HL-60/S4 treated with retinoic acid at 250 ng/mL for 4 days and 3 days (cell line): ENCODE results near the gene PHLDB3.

Source experiments
- in situ Hi-C: fragments of 300-500 bp; cut with MboI; formaldehyde crosslinking; loops from 2 replicates; pipeline ENCODE4 v1.7.0; 2022; ENCODE audit warnings: low sequenced_read_pairs

Gene PHLDB3

DNA sequence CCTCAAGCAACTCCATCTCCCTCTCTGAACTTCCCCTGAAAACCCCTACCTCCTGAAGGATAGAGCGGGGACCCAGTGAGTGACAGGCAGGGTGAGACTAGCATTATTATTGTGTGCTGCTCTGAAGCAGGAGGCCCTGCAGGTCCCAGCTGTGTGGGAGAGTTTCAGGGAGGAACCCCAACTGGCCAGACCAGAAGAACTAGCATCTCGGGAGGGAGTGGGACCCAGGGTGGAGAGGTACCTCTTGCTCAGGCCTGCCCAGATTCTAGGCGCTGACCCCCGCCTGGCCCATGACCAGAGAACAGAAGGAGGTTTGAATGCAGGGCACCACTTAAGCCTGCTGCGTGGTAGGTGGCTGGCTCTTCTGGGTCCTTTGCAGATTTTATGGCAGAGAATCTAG lies 33.5 kb downstream of the PHLDB3 start:
- in situ Hi-C loops: no loop called here

DNA sequence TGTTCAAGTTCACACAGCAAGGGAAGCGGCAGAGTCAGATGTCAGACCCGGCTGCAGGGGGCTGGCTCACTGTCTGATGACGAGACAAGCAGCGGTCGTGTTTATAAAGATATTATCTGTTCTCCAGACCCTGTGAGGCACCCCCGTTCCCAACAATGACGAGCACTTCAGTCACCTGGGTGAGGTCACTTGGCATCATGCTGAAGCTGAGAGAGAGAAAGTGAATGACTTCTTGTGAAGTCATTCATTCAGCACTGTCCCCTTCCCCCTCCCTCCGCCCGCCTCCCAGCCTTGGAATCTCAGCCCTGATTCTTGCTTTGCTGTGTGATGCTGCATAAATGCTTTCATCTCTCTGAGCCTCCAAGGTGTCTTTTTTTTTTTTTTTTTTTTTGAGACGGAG lies 34.3 kb downstream of the PHLDB3 start:
- in situ Hi-C loops: no loop called here

DNA sequence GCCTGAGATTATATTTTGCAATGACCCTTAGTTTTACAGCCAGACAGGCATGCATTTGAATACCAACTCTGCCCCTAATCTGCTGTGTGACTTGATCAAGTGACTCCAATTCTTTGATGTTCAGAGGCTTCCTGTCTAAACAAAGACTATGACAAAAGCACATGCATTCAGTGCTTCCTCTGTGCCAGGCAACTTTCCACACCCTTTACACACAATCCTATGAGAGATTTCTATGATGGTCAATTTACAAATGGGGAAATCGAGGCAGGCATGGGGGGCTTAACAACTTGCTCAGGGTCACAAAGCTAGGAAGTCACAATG lies 35.4 kb downstream of the PHLDB3 start:
- in situ Hi-C loops: no loop called here

DNA sequence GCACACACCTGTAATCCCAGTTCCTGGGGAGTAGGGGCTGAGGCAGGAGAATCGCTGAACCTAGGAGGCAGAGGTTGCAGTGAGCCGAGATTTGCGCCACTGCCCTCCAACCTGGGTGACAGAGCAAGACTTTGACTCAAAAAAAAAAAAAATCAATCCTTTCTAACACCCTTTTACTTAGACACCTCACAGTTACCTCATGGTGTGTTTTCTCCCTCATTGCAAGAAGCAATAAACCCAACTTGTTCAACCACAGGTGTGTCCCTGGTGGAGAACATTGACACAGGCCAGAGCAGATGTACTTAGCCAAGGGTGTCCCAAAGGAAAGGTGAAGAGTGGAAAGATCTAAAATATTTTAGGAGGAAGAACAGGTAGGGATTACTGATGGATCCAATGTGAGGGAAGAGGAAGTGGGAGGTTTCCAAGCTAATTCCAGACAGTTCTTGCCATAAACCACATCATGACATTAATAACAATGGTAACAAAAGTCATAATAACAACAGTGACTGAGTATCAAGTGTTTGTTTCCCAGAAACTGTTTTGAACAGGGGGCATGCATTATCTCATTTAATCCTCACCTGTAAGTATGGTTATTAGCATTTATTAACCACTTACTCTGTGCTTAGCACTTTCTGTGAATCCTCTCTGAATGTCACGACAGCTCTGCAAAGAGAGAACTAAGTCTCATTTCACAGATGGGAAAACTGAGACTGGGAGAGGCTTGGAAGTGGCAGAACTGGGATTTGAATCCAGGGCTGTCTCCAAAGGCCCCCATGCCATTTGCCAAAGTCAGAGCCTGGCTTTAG lies 36.0 kb downstream of the PHLDB3 start:
- in situ Hi-C loops: no loop called here

DNA sequence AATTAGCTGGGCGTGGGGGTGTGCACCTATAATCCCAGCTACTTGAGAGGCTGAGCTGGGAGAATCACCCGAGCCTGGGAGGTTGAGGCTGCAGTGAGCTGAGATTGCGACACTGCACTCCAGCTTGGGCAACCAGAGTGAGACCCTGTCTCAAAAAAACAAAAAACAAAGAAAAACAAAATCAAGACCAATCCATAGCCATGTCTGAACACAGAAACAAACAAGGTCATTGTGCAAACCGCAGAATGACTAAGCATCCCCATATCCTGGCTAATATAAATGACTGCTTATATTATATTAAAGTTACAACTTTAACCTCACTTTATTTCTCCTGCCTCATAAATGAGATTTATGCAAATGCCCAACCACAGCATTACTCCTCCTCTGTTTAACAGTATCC lies 36.8 kb downstream of the PHLDB3 start:
- in situ Hi-C loops: no loop called here

DNA sequence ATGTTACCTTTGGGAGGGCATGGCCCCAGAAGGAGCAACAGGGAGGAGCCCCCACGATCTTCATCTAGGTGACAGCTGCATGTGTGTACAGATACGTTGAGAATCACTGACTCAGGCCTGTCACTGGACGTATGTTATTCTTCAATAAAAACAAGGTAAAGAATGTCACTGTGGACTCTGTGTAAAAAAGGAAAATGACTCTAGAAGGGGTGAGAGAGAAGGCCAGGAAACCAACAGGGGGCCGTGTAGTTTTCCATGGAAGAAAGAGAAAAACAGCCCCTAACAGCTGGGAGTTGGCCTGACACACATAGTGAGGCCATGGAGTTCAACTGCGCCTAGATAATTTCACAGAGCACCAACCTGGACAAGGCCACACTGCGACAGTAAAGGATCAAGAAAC lies 37.3 kb downstream of the PHLDB3 start:
- in situ Hi-C loops: no loop called here

DNA sequence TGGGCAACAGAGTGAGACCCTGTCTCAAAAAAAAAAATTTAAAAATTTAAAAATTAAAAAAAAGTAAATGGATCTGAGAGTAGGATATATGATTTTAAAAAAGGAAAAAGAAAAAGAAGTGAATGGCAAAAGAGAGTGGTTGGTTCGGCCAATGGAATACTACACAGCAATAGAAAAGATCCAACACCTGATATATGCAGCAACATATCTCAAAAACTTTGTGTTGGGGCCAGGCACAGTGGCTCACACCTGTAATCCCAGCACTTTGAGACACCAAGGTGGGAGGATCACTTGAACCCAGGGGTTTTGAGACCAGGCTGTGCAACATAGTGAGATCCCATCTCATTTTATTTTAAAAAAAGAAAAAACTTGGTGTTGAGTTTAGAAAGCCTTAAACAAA lies 37.8 kb downstream of the PHLDB3 start:
- in situ Hi-C loops: no loop called here

DNA sequence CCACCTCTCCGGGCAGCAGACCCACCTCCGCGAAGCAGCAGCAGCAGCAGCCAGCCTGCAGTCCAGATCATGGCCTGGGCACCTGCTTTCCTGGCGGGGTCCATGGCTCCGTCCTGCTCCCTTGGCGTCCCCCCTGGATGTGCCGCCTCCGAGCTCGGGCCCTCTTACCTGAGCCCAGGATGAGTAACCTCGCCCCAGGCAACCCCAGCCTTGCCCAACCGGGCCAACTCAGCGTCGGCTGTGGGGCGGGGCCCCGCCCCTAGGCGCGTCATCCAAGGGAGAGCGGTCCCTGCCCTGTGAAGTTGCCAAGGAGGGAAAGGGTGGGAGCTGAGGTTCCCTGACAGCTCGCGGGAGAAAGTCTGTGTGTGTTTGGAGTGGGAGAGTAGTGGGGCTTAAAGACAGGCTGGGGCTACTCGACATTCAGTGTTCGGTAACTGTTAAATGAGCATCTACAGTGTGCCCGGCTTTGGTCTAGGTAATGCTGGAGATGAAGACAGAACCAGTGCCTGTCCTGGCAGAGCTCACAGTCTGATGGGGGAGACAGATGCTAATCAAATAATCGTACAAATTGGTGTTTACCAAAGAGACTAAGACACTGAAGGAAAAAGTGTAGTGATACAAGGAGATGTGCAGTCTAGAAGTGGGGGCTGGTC lies 39.0 kb downstream of the PHLDB3 start, which contains the start of gene LYPD3:
LYPD3 (minus strand) TSS at position 141 of the 653 bp plus-strand sequence; CDS start at position 104, 37 bp downstream.
- in situ Hi-C loops: no loop called here

DNA sequence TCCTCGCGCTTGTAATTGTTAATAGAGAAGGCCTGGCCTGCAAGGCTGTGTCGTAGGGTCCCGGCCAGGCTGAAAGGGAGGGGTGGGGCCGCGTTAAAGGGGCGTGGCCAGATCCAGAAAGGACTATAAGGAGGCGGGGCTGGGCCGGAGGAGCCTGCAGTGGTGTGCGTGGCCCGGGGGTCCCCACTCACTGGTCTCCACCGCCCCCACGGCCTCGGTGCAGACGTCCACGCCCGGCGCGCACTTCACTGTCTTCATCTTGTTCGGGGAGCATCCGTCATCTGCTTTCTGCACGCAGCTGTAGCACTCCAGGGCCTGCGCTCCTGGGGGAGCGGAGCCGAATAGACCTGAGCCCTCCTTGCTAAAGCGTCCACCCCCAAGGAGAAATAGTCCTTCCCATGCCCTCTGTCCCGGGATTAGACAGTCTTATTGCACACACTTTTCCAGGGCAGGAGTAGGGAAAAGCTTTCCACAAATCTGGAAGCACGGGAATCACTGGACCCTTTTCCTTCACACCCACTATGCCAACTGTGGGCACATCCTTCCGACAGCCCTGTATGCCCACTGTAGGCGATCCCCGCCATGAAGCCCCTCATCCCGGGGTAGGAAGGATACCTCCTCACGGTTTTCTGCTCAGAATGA lies 40.3 kb downstream of the PHLDB3 start:
- in situ Hi-C loops: no loop called here

DNA sequence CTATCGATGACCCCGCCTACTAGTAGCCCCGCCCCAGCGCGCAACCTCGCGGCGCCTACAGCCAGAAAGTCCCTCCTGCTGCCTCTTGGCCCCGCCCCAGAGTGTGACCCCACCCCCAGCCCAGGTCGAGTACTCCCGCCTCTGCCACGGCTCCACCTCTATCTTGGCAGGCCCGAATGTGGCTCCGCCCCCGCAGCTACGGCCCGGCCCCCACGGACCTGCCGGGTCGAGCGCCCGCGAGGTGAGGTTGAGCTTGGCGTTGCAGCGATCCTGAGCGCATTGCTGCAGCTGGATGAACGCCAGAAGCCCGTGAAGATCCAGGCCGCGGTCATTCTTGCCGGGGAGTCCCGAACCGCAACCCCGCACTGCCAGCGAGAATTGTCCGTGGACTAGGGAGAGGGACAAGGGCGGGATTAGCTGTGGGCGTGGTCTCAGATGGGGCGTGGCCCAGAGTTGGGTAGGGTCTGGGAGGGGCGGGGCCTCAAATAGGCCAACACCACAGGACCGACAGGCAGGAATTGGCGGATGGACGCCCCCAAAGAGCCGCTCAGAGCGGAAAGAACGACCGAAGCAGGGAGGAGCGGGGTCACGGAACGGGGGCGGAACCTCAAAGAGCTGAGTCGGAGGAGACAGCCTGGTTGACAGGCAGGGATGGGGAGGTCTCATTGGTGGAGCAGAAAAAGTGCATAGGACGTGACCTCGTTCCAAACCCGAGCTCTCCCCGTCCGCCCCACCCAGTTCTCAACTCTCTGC lies 41.0 kb downstream of the PHLDB3 start:
- in situ Hi-C loops: no loop called here

DNA sequence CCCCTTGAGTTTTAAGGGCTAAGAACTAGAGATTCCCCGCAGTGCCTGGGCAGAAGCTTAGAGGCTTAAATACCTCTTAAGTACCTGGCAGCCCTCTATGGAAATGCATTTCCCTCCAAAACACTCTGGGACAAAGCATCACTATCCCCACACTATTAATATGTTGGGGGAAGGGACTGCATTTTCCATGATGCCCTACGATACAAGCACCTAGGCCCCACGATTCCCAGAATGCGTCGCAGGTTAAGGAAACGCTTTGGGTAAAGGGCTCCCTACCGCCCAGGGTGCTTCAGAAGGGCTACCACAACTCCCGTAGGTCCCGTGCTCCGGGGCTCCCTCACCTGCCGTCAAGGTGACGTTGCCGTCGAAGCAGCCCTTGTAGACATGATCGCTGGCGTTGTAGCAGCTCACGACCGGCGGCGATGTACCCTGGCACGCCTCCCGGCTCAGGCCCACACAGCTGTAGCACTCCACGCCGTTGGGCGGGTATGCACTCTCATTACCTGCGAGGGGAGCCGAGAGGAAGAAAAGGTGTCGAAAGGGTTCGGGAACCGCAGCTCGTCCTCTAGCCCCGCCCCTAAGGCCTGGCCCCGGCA lies 41.7 kb downstream of the PHLDB3 start:
- in situ Hi-C loops: no loop called here

DNA sequence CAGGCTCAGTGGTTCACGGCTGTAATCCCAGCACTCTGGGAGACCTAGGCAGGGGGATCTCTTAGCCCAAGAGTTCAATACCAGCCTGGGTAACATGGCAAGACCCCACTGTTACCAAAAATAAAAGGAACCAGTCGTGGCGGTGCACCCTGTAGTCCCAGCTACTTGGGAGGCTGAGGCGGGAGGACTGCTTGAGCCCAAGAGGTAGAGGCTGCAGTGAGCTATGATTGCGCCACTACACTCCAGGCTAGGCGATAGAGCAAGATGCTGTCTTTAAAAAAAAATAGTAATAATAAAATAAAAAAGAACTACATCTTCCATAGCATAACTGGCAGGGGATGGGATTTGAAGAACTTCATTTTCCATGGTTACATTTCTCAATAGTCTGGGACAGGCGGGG lies 42.2 kb downstream of the PHLDB3 start:
- in situ Hi-C loops: no loop called here

DNA sequence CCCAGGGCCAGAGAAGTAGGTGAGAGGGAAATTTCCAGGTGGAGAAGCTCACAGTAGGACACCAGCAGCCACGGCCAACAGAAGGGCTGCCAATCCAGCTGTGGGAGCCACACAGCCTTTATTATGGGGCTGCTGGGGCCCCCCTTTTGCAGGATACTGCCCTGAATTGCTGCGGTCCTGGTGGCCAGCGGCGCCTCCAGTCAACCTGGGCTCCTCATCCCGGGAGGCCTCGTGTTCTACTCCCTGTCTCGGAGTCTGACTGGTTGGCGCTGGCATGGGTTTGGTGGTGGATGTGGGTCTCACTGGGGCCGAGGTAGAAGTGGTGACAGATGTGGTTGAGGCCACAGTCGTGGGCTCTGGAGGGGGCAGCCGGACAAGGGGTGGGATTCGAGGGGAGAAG lies 43.2 kb downstream of the PHLDB3 start:
- in situ Hi-C loops: no loop called here

DNA sequence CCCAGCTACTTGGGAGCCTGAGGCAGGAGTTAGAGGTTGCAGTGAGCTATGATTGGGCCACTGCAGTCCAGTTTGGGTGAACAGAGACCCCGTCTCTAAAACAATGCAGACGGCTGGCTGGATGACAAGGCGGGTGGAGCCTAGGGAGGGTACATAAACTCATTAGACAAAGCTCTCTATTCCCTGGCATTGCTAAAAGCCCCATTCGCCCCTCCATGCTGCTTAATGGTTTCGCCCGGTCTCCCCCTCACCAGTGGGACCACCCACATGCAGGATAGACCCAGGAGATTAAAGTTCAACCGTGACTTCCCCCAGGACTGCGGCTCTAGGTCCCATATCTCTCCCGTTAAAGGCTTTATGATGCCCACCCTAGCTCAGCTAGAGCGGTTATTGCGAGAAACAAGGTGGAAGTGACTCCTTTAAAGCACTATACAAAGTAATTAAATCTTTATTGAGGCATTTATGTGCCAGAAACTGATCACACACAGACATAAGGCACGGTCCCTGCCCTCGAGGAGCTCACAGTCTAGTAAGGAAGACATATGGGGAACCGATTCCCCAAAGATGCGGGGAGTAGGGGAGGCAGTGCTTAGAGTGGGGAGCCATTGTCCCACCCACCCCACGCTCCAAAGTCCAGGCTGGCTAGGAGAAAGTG lies 44.1 kb downstream of the PHLDB3 start:
- in situ Hi-C loops: no loop called here

DNA sequence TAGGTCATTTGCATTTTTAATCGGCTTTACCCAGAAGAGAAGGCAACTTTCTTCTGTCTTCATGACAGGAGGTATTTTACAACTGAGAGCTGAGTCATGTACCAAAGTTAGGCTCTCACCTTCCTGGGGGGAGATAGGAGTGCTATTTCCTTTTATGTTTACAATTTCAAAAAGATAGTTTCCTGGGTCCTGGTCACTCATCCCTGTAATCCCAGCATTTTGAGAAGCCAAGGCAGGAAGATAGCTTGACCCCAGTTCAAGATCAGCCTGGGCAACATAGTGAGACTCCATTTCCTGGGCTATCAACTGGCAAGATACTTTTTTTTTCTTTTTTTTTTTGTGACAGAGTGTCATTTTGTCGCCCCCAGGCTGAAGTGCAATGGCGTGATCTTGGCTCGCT lies 46.7 kb downstream of the PHLDB3 start:
- in situ Hi-C loops: no loop called here

DNA sequence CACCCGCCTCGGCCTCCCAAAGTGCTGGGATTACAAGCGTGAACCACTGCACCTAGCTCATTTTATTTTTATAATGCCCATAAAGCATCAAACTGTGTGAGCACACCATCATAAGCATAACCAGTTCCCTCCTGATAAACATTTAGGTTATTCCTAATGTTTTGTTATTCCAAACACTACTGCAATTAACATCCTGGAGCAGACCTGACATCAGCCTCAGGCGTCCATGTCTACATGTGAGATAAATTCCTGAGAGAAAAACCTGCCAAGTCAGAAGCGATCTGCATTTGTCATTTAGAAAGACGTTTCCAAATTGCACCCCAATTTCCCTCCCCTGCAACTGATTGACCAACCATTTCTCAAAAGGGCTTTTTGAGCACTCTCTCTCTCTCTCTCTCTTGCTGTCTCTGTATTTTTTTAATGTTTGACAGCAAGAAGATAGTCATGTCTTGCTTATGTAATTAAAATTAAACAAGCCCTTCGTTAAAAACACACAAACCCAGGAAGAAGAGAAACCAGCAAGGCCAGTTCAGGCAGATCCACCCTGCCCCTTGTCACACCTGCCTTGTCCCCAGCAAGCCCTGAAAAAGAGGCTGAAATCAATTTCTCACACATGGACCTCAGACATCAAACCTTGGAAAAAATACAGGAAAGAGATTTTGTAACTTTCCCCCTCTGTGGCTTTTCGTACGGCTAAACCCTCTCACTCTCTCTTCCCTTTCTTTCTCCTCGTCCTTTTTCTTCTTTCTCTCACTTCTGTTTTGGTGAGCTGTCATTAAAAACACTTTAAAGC lies 49.0 kb downstream of the PHLDB3 start:
- in situ Hi-C loops: no loop called here

DNA sequence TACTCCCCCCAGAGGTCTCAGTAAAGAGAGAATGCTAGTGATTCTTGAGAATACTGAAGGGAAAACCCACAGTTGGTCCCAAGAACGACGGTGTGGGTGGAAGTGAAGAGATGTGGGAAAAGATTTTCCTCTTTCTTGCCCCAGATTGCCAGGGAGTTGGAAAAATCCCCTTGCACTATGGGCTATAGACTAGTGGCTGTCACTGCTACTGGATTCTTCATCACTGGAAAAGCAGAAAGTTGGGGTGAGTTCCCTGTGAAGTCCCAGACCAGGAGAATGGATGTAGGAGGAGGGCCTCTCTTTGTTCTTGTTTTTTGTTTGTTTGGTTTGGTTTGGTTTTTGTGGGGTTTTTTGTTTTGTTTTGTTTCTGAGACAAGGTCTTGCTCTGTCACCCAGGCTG lies 50.5 kb downstream of the PHLDB3 start:
- in situ Hi-C loops: no loop called here

DNA sequence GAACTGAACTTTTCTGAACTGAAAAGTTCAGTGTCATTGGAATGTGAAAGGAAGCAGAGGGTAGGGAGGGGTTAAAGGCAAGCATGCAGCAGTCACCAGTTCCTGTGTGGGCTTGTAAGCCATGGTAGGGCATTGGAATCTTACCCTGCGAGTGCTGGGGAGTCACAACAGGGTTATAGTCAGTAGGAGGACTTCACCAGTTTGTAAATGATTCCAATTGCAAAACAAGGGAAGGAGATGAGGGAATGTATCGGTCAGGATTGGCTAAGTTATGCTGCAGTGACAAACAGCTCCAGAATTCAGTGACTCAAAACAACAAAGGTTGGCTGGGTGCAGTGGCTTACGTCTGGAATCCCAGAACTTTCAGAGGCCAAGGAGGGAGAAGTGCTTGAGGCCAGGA lies 52.0 kb downstream of the PHLDB3 start:
- in situ Hi-C loops: no loop called here

DNA sequence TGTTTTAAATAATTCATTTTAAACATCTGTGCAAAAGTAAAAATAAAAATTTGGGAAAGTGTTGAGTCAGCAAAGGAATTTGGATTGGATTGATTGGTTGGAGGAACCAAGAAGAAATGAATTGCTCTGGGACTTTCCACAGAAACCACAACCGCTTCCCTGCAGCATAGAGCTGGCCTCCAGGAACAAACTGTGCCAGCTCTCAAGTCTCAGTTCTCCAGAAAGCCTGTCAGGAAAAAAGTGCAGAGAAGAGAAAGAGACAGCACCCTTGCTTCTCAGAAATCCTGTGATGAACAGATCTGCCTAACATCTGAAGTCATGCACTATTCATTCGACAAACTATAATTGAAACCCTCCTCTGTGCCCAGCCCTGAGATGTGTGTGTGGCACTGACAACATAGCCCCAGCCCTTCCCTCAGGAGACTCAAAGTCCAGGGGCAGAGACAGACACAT lies 54.0 kb downstream of the PHLDB3 start:
- in situ Hi-C loops: no loop called here

DNA sequence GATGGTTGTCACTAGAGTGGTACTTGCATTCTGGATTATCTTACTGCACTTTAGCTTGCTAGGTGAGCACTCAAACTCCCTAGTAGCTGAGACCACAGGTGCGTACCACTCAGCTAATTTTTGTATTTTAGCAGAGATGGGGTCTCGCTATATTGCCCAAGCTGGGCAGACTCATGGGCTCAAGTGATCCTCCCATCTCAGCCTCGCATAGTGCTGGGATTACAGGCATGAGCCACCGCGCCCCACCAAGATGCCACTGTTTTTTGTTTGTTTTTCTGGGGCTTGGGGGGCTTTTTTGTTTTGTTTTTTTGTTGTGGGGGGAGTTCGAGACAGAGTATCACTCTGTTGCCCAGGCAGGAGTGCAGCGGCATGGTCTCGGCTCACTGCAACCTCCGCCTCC lies 56.9 kb downstream of the PHLDB3 start:
- in situ Hi-C loops: loop anchor here (5.0 kb wide), 1 partner anchor 75 kb away; no protein-coding TSS in a partner anchor
